ENCODE measurements around the gene DNAJC17.

- TF ChIP-seq TFCP2L1 (CRISPR knock-in tag; IDR thresholded peaks at IDR 0.05) (no peak), POLR2A (IDR thresholded peaks at IDR 0.05; ENCODE audit: low read length) (no peak), CTCF (IDR thresholded peaks at IDR 0.05) (no peak), BHLHE40 (IDR thresholded peaks at IDR 0.05; ENCODE audit: low read depth, low read length) (no peak), SREBF2 (IDR thresholded peaks at IDR 0.05) (no peak), MAZ (IDR thresholded peaks at IDR 0.05; ENCODE audit: borderline replicate concordance, low read depth, low read length) (no peak), REST (IDR thresholded peaks at IDR 0.05) (no peak), HMGXB4 (CRISPR knock-in tag; IDR thresholded peaks at IDR 0.05; ENCODE audit: borderline replicate concordance) (no peak)
Measured at GRCh38 chr15:40737048-40737447, 70.2 kb downstream of the DNAJC17 start.

All from A549 (cell line).